Stimulated activated CD4-positive, alpha-beta T cell treated with anti-CD3 and anti-CD28 coated beads, Interleukin-1b, Interleukin-23, amount 100 ng/mL, for 4 hours (primary cell): Measurements from ENCODE around the gene ZFPL1.
A peak's percentile ranks its signal among the peaks of the same experiment; 100 is the strongest.

Source experiments
- DNase-seq, 2 donors: peaks; one replicate each; pipeline ENCODE4 v3.0.0-alpha.2; 2020; ENCODE audit warnings: low read depth in 2 of 2

The ZFPL1 gene

DNA sequence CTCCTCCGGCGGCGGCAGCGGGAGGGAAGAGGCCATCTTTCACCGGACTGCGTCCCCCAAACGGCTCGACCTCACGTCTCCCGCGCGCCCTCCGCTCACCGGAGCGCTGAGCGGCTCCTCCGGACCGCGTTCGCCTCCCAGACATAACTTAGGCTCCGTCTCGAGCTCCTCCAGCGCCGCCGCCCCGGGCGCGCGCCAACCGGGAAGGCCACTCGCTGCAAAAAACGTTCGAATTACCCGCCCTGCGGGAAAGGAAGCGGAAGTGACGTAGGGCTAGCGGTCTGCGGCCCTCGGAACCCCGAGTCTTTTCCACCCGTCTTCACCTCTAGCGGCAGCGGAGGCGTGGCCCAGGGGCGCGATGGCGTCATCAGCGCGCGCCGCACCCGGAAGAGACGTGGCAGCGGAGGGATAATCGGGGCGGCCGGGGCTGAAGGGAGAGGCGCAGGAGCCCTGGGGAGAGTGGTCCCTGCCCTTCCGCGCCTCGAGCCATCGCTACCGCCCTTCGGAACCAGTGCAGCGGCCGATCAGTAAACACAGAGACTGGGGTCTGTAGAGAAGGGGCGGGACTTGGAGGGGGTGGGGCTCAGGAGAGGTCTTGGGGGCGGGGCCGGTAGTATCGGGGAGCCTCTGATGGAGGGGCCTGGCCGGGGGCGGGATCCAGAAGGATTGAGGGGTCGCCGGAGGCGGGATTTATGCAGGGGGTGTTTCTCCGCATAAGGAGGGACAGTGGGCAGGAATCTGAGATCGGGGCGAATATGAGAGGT, at the start of gene ZFPL1, which contains the start of gene CDCA5:
TSS of gene ZFPL1 (plus strand) at position 389 of the 764 bp plus-strand sequence. CDS start 477 bp downstream, outside the sequence.
TSS of gene CDCA5 (minus strand) at position 207 of the 764 bp plus-strand sequence. CDS start at position 145, 62 bp downstream.
- DNase-seq, result peak; percentile 91 to 93

- no peak for DNase-seq
Measured at GRCh38 chr11:65034423-65034822, 49.6 kb upstream of the ZFPL1 start.

DNA sequence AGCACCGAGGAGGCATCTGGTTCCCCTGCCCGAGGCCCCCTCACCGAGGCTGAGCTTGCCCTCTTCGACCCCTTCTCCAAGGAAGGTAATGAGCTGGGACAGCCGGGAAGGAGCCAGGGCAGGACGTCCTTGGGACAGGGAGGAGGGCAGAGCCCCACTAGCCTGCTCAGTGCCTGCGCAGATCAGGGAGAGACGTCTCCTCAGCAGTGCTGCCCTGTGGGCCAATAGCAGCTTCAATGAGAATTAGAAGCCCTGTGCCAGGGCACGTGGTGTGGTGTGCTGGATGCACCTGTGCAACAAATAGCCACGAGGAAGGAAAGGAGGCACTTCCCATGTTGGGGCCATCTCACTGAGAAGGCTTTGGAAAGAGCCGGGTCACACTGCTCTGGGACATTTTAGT, 48.4 kb upstream of the ZFPL1 start:
- DNase-seq, result no peak

GRCh38 chr11:65036931-65037330, 47.1 kb upstream of the ZFPL1 start:
- no peak for DNase-seq

DNA sequence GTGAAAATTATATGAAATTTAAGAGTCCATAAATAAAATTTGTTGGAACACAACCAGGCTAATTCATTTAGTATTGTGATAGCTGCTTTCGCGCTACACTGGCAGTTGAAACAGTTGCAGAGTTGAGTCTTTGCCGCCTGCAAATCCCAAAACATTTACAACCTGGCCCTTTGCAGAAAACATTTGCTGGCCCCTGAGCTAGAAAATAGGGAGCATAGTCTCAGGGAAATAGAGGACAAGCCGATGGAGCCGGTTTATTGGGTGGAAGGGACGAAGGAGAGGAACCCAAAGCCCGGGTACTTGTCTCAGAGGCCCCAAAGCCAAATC, 43.5 kb upstream of the ZFPL1 start:
- DNase-seq, result no peak

DNA sequence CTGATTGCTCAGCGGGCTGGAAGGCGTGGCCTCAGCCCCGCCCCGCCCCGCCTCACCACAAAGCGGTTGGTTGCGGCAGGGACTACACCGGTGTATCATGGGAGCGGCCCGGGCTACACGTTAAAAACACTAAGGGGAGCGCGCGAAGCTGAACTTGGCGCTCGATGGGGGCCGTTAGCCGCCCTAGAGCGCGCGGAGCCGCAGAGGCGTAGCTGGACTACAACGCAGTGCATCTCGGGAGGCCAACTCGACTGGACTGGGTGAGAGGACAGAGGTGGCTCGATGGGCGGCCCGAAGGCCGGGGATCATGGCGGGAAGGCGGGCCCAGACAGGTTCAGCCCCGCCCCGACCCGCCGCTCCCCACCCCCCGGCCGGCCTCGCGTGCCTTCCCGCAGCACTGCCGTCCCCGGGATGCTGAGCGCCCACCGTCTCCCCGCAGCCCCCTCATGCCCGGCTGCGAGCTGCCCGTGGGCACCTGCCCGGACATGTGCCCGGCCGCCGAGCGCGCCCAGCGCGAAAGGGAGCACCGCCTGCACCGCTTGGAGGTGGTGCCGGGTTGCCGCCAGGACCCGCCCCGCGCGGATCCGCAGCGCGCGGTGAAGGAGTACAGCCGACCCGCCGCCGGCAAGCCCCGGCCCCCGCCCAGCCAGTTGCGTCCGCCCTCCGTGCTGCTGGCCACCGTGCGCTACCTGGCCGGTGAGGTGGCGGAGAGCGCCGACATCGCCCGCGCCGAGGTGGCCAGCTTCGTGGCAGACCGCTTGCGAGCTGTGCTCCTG, 43.0 kb upstream of the ZFPL1 start, which contains the start of gene SAC3D1:
TSS of gene SAC3D1 (plus strand) at position 364 of the 776 bp plus-strand sequence. CDS start at position 447, 83 bp downstream.
- DNase-seq, result peak; percentile 73 to 76

GRCh38 chr11:65042891-65043290, 41.1 kb upstream of the ZFPL1 start:
- no peak for DNase-seq

DNA sequence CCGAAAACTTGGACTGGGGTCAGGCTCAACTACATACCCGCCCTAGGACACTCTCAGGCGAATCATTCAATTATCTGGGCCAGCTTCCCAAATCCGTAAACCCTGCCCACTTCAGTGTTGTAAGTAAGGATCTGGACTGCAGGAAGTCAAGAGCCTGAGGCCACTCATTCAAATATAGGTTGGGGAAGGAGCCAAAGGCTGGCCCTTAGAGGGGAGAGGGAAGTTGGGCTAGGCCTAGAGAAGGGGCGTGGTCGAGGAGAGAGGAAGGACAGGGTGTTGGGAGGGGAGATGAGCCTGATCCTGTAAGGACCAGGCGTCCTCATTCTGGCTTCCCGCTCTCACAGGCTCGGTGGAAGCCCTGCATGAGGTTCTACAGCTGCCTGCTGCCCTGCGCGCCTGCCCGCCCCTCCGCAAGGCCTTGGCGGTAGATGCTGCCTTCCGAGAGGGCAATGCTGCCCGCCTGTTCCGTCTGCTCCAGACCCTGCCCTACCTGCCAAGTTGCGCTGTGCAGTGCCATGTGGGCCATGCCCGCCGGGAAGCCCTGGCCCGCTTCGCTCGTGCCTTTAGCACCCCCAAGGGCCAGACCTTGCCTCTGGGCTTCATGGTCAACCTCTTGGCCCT, 40.0 kb upstream of the ZFPL1 start:
- no peak for DNase-seq

DNA sequence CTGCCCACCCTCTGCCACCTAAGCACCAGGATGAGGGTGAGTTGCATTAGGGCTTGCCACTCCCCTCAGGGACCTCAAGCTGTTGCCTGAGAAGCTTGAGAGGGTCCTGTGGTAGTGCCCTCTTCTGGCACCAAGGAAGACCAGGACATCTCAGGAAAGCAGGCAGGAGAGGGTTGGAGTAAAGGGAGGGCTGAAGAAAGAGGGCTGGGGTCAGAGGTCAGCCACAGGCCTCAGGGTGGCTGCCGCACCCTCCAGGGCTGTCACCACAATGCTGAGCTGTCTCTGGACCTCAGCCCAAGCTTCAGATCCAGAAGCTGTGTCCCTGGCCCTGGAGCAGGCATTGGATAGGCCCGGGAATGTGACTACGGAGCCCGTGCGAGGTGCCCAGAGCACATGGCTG, 39.0 kb upstream of the ZFPL1 start:
- no peak for DNase-seq

- no peak for DNase-seq
Measured at GRCh38 chr11:65045728-65046127, 38.3 kb upstream of the ZFPL1 start.

GRCh38 chr11:65047581-65048422, 36.2 kb upstream of the ZFPL1 start:
- DNase-seq, result peak in 1 of 2 donors; percentile 32

- no peak for DNase-seq
Measured at GRCh38 chr11:65051398-65051858, 32.6 kb upstream of the ZFPL1 start.

GRCh38 chr11:65053827-65054508, 30.1 kb upstream of the ZFPL1 start:
- no peak for DNase-seq

GRCh38 chr11:65055538-65055937, 28.5 kb upstream of the ZFPL1 start:
- DNase-seq, result no peak

- DNase-seq, result no peak
Measured at GRCh38 chr11:65056999-65057398, 27.0 kb upstream of the ZFPL1 start.

- DNase-seq, result no peak
Measured at GRCh38 chr11:65057526-65057925, 26.5 kb upstream of the ZFPL1 start.

GRCh38 chr11:65058012-65058411, 26.0 kb upstream of the ZFPL1 start:
- DNase-seq, result no peak

GRCh38 chr11:65058419-65059054, 25.5 kb upstream of the ZFPL1 start, which contains the start of gene NAALADL1:
NAALADL1 (minus strand) TSS chr11:65058553; CDS start chr11:65058521, 32 bp downstream.
- no peak for DNase-seq

GRCh38 chr11:65059523-65059922, 24.5 kb upstream of the ZFPL1 start:
- DNase-seq, result no peak
